ENCODE results near the gene ADSL.
A peak's percentile ranks its signal among the peaks of the same experiment; 100 is the strongest.
"Not testable (repeated sequence)": the region's sequence is repeated elsewhere in the genome, so short reads cannot be mapped to it uniquely, and the experiment has no call there.

ADSL gene

DNA sequence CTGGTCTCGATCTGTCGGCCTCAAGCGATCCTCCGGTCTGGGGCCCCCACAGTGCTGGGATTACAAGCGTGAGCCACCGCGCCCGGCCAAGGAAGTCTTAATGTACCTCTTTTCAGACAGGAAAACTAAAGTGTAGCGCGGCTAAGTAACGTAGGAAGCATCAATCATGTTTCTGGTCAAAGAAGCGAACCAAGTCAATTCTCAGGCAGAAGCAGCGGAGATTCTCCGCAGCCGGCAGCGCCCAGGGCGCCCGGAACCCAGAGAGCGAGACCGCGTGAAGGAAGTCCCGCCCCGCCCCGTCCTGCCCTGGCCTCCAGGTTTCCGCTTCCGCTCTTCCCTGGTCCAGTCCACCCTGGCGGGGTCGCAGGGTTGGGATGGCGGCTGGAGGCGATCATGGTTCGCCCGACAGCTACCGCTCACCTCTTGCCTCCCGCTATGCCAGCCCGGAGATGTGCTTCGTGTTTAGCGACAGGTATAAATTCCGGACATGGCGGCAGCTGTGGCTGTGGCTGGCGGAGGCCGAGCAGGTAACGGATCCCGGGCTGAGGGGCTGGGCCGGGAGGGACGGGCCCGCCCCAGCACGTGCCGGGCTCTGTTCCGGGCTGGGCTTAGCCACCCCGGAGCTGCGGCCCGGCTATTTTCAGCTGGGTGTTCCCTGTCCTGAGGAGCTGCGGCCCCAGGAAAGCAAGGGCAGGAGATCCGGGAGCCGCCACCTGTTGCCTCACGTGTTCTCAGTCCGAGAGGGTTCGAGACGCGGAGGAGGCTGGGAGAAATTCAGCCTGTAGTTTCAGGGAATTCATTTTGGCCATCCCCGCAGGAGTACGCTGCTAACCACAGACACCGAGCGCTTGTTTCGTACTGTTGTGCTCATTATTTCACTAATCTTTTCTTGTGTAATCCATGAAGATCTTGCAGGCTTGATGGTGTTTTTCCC is at the start of gene ADSL:
TSS of gene ADSL (plus strand) at position 316 of the 934 bp plus-strand sequence. CDS start at position 375, 59 bp downstream.
- DNase-seq, result peak; percentile 45

DNA sequence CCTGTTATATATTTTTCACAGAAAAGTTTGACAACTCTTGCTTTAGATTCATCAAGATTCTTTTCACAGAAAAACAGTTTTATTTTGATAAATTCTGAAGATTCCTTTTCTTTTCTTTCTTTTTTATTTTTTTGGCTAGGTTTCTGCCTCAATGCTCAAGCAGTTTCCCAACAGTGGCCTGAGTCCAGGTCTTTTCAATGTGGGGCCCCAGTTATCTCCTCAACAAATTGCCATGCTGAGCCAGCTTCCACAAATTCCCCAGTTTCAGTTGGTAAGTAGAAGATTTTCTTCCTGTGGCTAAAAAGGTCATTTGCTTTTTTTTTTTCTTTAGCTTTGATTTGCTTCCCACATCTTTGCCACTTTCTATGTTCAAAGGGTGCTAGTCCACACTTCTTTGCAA is 46.0 kb upstream of the ADSL start:
- DNase-seq, result no peak

DNA sequence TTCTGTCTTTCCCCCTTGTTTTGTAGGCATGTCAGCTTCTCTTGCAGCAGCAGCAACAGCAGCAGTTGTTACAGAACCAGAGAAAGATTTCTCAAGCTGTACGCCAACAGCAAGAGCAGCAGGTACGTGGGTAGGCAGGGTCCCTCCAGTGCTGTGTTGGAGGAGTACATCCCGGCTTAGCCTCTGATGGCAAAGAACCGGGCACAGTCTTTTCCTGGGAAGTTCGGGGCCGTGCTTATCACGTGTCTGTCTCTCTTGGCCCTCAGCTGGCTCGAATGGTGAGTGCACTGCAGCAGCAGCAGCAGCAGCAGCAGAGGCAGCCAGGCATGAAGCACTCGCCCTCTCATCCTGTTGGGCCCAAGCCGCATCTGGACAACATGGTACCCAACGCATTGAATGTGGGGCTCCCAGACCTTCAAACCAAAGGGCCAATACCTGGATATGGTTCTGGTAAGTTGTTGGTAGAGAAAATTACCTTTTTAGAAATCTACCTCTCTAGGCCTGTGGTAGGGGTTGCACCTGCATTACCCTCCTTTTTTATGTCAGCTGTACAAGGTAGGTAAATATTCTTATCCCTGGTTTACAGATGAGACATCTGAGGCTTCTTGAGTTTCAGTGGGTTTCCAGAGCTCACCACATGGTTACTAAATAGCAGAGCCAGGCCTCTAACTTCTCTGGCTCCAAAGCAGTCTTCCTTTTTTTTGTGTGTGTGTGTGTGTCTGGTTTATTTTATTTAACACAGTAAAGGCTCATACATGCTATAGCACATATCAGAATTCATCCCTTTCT is 45.2 kb upstream of the ADSL start:
- DNase-seq, result no peak

DNA sequence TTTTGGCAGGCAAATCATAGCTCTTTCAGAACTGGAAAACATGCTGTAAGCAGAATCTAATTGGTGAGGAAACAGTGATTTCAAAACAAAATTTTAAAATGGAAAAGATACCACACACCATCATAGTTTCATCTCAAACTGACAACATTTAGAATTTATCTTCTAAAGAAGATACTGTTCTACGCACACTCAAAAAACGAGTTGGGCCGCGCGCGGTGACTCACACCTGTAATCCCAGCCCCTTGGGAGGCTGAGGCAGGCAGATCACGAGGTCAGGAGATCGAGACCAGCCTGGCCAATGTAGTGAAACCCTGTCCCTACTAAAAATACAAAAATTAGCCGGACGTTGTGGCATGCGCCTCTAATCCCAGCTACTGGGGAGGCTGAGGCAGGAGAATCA is 44.2 kb upstream of the ADSL start:
- DNase-seq, result no peak

DNA sequence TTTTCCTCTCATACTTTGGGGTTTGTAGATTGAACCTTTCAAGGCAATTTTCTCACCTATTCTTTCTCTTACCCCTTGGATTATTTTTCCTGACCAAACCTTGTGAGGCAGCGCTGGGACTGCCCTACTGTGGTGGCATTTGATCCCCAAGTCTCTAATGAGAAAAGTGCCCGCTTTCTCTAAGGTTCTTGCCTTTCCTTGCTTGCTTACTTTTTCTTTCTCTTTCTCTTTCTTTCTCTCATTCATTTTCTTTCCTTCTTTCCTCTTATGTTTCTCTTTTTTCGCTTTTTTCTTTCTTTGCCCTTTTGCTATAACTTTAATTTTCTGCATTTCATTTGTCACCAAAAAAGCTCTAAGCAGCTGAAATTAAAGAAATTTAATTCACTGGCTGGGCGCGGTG is 40.7 kb upstream of the ADSL start:
- DNase-seq, result no peak

DNA sequence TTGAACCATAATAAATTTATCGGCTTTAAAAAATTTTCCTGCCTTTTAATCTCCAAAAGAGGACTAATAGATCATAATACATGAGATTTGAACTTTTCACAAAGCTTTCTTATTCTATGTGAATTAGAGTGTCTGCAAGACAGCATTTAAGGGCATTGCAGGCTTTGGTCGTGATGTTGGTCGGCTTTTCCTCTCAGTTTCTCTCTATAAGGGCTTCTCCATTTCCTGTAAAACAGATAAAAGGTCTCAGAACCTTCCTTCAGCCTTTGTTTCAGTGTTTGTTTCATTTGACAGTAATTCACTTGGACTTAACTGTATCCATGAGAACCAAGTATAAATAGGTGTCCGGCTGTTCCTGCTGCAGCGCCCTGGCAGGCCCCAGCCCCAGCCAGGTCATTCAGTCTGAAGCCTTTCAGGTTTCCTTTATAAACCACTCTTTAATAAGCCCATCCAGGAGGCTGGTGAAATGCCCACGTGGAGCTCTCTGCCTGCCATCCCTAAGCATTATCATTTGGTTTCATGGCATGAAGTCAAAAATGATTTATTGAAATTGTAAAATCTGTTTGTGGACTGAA is 37.2 kb upstream of the ADSL start:
- no peak for DNase-seq

DNA sequence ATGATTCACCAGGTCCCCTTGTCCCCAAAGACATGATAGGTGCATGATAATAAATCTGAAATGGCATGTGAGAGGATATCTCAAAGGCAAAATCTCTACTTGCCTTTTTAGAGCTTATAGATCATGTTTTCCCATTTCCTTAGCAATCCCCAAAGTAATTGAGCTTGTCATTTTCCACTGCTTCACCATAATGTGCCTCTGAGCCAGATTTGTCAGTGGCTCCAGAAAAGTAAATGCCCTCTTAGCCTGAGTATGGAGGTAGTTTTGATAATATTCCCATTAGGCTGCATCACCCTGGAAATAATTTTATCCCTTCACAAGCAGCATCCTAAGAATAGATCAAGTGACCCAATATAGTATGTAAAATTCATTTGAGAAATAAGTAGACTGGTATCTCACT is 36.7 kb upstream of the ADSL start:
- no peak for DNase-seq

DNA sequence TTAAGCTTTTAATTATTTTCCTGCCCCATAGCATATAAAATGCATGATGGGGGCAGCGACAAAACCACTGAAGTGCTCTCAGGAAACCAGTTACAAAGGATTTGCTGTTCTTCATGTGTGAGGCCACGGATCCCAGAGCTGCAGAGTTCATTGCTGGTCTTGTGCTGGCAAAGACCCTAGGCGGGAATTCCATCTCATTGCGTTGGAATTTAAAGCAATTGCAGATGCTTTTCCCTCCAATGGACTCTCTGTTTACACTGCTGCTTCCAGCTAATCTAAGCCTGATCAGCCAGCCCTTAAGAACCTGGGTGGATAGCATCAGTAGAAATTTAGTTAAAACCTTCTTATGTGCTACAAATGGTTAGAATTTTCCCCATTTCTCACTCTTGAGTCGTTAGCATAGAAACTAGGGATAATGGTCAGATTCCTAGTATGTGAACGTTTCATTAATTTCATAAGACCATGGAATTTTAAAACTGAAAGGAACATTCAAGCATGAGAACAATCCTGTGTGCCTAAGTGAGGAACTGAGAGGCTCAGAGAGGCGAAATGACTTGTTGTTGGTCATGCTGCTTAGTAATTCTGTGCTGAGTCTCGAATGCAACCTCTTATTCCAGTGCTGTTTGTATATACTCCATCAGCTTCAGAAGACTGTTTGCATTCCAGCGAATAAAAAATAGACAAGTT is 36.1 kb upstream of the ADSL start:
- DNase-seq, result no peak

DNA sequence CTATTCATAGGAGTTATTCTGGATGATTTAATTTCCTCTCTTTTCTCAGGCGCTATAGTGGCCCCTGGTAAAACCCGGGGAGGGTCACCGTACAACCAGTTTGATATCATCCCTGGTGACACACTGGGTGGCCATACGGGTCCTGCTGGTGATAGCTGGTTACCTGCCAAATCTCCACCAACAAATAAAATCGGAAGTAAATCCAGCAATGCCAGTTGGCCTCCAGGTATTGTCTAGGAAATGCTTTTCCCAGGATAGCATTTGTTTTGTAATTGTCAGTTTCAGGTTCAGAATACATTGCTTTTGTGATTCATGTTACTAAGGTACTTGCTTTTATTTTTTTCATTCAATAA is 35.6 kb upstream of the ADSL start:
- no peak for DNase-seq

DNA sequence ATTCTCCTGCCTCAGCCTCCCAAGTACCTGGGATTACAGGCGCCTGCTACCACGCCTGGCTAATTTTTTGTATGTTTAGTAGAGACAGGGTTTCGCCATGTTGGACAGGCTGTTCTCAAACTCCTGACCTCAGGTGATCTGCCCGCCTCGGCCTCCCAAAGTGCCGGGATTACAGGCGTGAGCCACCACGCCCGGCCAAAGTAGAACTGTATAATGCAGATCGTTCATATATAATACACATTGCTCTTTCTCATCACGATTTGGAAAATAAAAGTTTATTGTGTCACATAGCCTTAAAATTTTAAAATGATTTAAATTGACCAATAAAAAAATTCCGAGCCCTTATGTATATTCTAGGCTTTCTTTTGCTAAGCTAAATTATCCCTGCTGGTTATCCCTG is 34.7 kb upstream of the ADSL start:
- DNase-seq, result not testable (repeated sequence)

DNA sequence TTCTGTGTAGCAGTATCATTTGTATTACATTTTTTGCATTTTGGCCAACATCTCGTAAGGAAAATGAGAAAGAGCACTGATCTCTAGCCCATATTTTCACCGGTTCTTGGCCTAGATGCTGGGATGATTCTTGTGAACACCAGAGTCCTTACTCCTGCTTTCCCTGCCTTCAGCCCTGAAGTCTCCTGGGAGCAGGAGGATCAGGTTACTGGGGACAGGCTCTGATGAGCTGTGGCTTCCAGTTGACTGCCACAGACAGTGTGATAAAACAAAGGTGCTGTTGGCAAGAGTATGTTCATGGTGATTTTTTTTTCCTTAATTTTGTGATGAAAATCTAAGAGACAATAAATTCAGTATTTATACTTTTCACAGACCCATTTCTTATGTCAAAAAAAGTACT is 34.2 kb upstream of the ADSL start:
- no peak for DNase-seq

DNA sequence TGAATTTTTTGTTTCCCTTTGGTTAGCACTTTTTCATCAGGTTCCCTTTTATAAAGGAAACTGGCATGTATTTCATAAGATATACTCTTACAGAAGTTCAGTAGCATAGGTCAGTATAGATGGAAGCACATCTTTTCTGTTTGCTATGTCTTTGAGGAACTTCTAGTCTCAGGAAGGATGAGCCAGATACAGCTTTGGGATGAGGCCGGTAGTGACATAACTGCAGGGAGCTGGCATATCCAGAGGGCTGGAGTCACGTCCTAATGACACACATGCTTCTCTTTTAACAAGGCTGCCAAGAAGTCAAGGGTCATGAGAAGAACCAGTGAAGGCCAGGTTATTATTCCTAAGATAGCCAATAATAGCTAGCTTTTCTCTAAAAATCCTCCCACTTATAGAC is 33.3 kb upstream of the ADSL start:
- DNase-seq, result no peak

DNA sequence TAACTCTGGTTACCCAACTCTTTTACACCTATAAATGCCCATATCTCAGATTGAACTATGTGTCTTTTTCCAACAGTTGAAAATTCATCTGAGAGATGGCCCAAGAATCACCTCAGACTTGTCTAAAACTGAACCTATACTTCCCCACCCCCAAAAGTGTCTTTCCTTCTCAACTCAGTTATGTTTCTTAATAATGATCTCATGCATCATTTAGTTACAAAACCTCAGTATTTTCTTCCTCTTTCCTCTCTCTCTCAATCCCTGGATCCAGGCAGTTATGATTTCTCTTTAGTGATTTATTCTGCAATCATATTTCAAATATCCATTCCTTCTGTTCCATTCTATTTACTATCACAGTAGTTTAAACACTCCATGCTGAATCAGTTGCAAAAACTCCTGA is 32.3 kb upstream of the ADSL start:
- no peak for DNase-seq

DNA sequence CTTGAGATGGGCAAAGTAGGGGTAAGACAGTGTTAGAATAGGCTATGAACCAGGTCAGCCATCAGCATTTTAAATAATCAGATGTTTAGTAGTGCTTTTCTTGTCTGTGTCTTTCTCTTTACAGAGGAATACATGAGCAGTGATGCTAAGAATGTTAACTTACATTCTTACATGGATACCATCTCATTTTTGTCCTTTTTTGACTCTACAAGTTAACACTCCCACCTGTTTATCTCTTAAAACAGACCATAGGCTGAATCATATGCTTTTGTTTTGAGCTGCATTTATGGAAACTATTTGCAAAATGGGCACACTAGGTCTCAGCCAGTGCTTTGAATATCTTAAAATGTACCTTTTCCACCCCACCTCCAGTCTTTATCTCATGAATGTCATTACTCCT is 25.6 kb upstream of the ADSL start:
- DNase-seq, result no peak

DNA sequence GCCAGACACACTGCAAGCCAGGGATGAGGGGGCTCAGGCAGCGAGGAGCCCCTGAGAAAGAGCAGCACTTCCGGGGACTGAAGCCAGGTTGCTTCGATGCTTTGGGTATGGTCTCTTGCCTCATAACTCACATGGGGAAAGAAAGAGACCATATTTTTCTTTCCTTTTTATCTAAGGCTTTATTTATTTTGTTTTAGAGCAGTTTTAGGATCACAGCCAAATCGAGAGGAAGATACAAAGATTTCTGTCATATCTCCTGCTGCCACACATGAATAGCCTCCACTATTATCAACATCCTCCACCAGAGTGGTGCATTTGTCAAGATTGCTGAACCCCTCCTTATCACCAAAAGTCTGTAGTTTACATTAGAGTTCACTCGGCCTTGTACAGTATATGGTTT is 24.3 kb upstream of the ADSL start:
- no peak for DNase-seq

DNA sequence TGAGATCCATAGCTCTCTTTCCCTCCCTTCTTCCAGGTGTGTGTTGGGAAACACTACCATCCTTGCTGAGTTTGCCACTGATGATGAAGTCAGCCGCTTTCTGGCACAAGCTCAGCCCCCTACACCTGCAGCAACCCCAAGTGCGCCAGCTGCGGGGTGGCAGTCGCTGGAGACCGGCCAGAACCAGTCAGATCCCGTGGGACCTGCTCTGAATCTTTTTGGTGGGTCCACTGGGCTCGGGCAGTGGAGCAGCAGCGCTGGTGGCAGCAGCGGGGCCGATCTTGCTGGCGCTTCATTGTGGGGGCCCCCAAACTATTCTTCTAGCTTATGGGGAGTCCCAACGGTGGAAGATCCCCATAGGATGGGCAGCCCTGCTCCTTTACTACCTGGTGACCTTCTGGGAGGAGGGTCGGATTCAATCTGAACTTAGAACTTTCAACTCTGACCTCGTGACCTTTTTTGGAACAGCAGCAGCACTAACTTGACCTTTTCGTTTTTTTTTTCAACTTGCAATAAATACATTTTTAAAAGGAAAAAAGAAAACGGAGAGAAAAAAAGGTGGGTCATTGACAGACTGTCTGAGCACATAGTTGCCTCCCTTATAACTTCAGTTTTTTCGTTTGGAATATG is 23.4 kb upstream of the ADSL start:
- DNase-seq, result no peak

DNA sequence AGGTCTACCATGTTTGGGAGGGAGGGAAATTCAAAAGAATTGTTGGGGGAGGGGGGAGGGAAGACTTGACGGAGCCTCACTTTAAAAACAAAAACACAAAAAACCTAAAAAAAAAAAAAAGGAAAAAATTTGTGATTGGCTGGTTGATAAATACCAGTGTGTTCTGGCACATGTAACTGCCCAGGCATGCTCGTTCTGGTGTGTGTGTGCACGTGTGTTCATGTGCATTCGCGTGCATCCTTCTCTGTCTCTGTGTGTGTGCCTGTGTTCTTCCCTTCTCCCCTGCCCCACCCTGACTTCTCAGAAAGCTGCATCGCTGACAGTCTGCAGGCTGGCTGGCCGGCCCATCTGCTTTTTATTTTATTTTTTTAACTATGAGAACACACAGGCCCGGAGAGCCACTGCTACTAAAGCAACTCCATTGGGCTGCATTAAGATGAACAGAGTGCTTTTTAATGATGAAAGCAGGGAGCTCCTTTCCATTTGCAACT is 22.6 kb upstream of the ADSL start:
- DNase-seq, result no peak

DNA sequence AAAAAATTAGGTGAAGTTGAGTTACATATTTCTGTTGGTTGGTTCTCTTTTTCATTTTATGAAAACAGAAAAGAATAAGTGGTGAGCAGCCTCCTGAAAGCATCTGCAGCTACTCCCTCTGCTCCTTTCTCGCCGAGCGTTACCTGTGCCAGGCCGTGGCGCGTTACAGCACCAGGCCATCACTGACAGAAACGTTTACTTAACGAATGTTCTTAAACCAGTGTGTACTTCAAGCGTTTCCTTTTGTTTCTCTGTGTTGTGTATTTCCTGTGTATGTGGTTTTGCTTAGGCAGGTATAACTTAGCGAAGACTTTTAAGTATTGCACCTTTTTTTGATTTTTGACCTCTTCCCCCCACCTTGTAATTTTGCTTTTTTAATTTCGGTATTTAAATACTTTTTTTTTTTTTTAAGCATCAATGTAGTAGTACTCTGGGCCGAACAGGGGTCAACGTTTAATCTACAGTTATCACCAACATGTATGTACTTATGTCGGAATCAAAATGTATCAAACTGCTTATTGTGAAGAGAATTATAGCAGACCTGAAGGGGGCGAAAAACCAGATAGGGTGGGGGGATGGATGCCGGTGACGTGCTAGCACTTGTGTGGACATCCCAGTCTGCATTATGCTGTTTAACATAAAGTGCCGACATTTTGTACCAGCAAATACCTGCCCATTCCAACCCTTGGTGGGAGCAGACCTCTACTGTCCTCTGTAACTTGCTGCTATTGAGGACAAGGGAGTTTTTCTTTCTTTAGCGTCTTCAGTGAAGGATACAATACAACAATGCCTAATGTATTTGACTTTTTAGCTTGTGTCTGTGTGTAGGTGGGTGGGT is 21.6 kb upstream of the ADSL start:
- DNase-seq, result no peak

DNA sequence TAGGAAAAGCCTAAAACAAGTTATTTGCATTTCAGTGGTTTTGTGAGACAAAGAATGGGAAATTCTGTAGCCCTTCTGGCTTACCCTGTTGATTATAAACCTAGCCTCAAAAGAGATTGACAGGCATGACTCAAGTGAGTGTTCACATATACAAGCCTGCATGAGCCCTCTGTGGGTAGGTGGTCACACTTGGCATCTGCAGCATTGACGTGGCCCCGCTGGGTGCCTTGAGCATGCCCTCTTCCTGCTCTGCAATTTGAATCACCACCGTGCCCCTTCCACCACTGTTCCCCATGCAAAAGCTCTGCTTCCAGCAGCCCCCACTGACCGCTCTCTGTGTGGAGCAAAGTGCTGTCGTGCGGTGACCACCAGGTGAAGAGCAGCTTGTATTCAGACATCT is 21.0 kb upstream of the ADSL start:
- no peak for DNase-seq

DNA sequence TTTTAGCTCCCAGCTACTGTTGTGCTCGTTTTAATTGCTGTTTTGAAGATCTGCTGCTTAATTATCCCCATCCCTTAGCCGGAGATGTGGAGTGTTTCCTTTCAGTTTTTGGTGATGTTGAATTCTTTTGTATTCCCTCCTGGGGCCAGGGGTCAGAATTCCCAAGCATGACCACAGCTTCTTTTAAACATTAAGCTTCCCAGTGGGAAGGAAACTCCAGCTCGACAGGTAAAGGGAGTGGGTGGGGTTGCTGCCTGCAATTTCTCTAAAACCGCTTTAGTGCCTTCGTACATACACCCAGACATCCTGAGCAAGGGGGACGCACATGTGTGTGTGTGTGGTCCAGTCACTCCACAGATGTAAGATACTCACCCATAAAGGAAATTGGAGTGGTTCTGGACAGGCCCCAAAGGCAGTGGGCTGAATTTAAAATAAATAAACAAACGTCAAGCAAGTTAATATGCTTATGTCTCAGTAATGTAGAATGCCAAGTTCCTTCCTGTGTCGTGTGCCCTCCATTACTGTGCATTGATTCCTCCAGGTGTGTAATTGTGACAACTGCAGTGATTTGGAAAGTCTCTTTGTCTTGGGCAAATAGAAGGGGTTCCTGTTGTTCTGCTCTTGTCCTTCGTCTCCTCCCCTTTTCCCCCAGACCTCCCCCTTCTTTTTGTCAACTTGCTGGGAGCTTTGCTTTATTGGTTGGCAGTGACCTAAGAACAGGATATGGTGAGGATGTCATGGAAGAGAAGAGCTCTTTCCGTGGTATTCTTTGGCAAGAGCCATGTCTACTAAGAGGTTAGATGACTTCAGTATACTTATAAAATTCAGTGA is 19.2 kb upstream of the ADSL start:
- DNase-seq, result no peak
